ENCODE measurements around the gene HVCN1.

GRCh38 chr12:110676171-110676570 is 12.7 kb downstream of the HVCN1 start:
- TF ChIP-seq REST (IDR thresholded peaks at IDR 0.05; ENCODE audit: low read depth) (no peak), RAD21 (IDR thresholded peaks at IDR 0.05; ENCODE audit: low read depth) (no peak), ZBTB7A (IDR thresholded peaks at IDR 0.05; ENCODE audit: low read depth) (no peak), EP300 (IDR thresholded peaks at IDR 0.05; ENCODE audit: borderline replicate concordance) (no peak), FOXM1 (IDR thresholded peaks at IDR 0.05; ENCODE audit: borderline replicate concordance, low read depth) (no peak), YY1 (IDR thresholded peaks at IDR 0.05; ENCODE audit: low read depth) (no peak), TEAD4 (IDR thresholded peaks at IDR 0.05) (no peak), TAF1 (IDR thresholded peaks at IDR 0.05; ENCODE audit: low read depth) (no peak)

Data from Ishikawa (cell line).